Measurements from ENCODE around the gene RNF130. TPM values are rescaled to one million over a fixed set of nuclear protein-coding genes. Genes with fewer than 3 reads are reported as not detected.

The RNF130 gene
- total RNA-seq, 1 donor from 2014 or later: 102 TPM

Other genes starting within 250 kb of the RNF130 start
- gene MRNIP, start 212.9 kb downstream of the RNF130 start, total RNA-seq: 12.8 TPM
- gene TBC1D9B, start 163.9 kb downstream of the RNF130 start, total RNA-seq: 107 TPM
- 0.30 TPM for gene RASGEF1C, start 137.5 kb upstream of the RNF130 start, total RNA-seq
- 15.0 TPM for gene MAPK9, start 220.3 kb upstream of the RNF130 start, total RNA-seq